Pancreas (tissue), 10 donors: ENCODE measurements around the gene ADAMTS2. TPM values are rescaled to one million over a fixed set of nuclear protein-coding genes. Genes with fewer than 3 reads are reported as not detected.

Experiments used
- ATAC-seq, 4 donors: fragments of 200-7000 bp; cut with Tn5 transposase; one replicate each; pipeline versions ENCODE4 v1.8.0 to v1.9.1; 2020; ENCODE audit warnings: mild to moderate bottlenecking in 4 of 4, moderate library complexity in 4 of 4
- DNase-seq, 6 donors: peaks; one replicate each; pipeline ENCODE4 v3.0.0-alpha.2; 2020
- FAIRE-seq: peaks from 2 replicates; lab custom pipeline; 2012; peaks lifted over from hg19 to GRCh38; lab: Jason Lieb, UNC
- H3K27ac ChIP-seq, 4 donors: fragments of 200-600 bp; sonication (generic); 1 replicate in 3 of 4; 2 replicates in 1 of 4; pipeline versions ENCODE4 v1.5.0 to v1.8.0; 2020
- H3K27me3 ChIP-seq, 4 donors: fragments of 200-600 bp; one replicate each; pipeline ENCODE4 v1.8.0; 2021
- H3K36me3 ChIP-seq, 3 donors: fragments of 200-600 bp; sonication (generic) in 1 of 3; one replicate each; pipeline versions ENCODE4 v1.5.0 to v1.8.0; 2020 to 2021
- H3K4me1 ChIP-seq, 3 donors: fragments of 200-600 bp; one replicate each; pipeline ENCODE4 v1.8.0; 2021
- H3K4me3 ChIP-seq, 4 donors: fragments of 200-600 bp; sonication (generic) in 2 of 4; one replicate each; pipeline versions ENCODE4 v1.5.0 to v1.8.0; 2020 to 2021
- H3K9me3 ChIP-seq, 4 donors: fragments of 200-600 bp; one replicate each; pipeline ENCODE4 v1.8.0; 2021
- CTCF ChIP-seq, 4 donors: fragments of 200-600 bp; sonication (generic) in 3 of 4; IDR thresholded peaks; one replicate each; pipeline versions ENCODE4 v1.5.0 to v1.8.0; 2021; ENCODE audit warnings: antibody characterized with exemption in 4 of 4
- WGBS, 2 donors: extraction: QIAGEN DNeasy Blood & Tissue Kit; methylation state at CpG; one replicate each; pipeline ENCODE4 v1.1.7; 2013; 5-methylcytosine and 5-hydroxymethylcytosine counted together
- intact Hi-C, 3 donors: fragments of 100-400 bp; cut with DNase I; formaldehyde crosslinking; loops; one replicate each; pipeline versions ENCODE4 v1.11.1 to v1.14.2; 2022
- polyA plus RNA-seq, 2 donors: library from polyadenylated mRNA; stranded (reverse); fragments of 200-250 nt; gene quantifications; one replicate each; pipeline ENCODE4 v1.2.3, GENCODE V29; 2013
- total RNA-seq, 6 donors: library from RNA; stranded (reverse); fragmentation: NEBNext Ultra II Directional in 4 of 6; extraction: Animal tissue kit (Norgen Biotek cat#: 25700) in 4 of 6; gene quantifications; one replicate each; pipeline versions ENCODE4 v1.2.1 to v1.2.4, GENCODE V29; 2021 to 2023
- donor health status: healthy with polysubstance abuse.
- donor health status: DM: no; HTN: no; CAD: no; lungs with moderate emphysema.
- donor health status: DM: no; HTN: no; CAD: no.
- donor health status: control.
- donor health status: control.
- donor health status: Bipolar disorder and iron deficiency.
- donor health status: DM: yes; HTN: yes; CAD: no.
- donor health status: DM: no; HTN: no; CAD: no.
- donor health status: DM: no; HTN: no; CAD: no.
- donor health status: DM: yes; HTN: yes; CAD: no.

Gene ADAMTS2
- total and polyA plus RNA-seq, 8 donors: 1.3 to 18.5 (median 5.8) TPM

GRCh38 chr5:179233909-179234562, 111.2 kb downstream of the ADAMTS2 start:
- H3K36me3 ChIP-seq: no peaks in the 10 kb centered on the region
- 45 to 54% methylated on average over 12 of the region's 12 CpGs for WGBS, 2 donors
- no peaks in the 10 kb centered on the region for H3K27me3 ChIP-seq
- no peaks in the 10 kb centered on the region for H3K9me3 ChIP-seq
- intact Hi-C loops: no loop called here
- H3K4me3 ChIP-seq: no peak overlapping the region
- H3K27ac ChIP-seq: no peak overlapping the region
- TF ChIP-seq CTCF (IDR thresholded peaks at IDR 0.05): no peak
- FAIRE-seq: no peak
- no peak for ATAC-seq
- no peaks in the 10 kb centered on the region for H3K4me1 ChIP-seq
- peak in 1 of 6 donors; percentile 40 for DNase-seq

DNA sequence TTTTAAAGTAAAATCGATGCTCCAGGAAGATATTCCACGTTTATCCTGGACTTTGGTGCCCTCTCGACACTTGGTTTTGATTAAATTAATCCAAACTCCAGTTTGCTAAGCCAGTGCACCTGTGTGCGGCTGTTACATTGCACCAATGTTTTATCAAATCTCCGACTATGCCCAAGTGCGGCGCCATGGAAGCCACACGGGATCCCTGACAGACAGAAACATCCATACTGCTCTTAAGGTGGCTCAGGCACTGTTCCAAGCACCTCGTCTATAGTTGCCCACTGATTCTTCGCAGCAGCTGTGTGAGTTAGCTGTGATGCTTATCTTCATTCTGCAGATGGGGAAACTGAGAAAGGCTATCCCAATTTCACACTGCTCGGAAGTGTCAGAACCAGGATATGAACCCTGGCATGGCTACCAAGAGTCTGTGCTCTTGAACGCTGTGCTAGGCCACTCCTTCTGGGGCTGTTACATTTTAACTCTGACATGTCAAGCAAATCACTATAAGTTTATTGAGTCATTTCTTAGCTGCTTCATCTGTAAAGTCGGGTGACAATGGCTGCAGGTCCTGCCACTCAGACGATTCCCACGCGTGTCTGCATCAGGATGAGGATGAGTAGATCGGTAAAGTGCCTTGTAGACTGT, 113.0 kb downstream of the ADAMTS2 start:
- Histone ChIP-seq H3K27me3 (no peaks in the 10 kb centered on the region), H3K27ac (no peak overlapping the region), H3K4me3 (no peak overlapping the region), H3K4me1 (no peaks in the 10 kb centered on the region), H3K36me3 (no peaks in the 10 kb centered on the region), H3K9me3 (no peaks in the 10 kb centered on the region)
- ATAC-seq (no peak), FAIRE-seq (no peak), DNase-seq (peak in 1 of 6 donors; percentile 14)
- WGBS, 2 donors: 49 to 53% methylated on average over 17 of the region's 17 CpGs
- intact Hi-C loops: no loop called here
- no peak for TF ChIP-seq CTCF (IDR thresholded peaks at IDR 0.05)

DNA sequence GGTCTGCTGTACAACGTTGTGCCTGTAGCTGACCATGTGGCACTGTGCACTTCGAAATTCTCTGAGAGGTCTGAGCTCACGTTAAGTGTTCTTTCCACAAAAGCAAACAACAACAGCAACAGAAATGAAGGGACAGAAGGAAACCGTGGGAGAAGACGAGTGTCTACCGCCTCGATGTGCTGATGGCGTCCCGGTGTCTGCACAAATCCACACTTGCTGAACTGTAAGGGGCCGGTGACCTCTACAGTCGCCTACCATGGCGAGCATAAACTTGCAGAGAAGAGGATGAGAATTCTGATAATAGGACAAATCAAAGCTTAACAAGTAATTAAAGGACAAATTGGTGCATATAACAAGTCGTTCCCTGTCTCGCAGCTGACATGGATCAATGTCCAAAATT, 114.0 kb downstream of the ADAMTS2 start:
- DNase-seq (no peak), FAIRE-seq (no peak)

GRCh38 chr5:179230061-179230461, 115.2 kb downstream of the ADAMTS2 start:
- no peak for FAIRE-seq
- no peaks in the 10 kb centered on the region for H3K27me3 ChIP-seq

More for the DNA sequence above, 114.0 kb downstream of the ADAMTS2 start:
- no peak overlapping the region for H3K4me3 ChIP-seq
- no peaks in the 10 kb centered on the region for H3K36me3 ChIP-seq
- no peak for ATAC-seq
- H3K9me3 ChIP-seq: no peaks in the 10 kb centered on the region
- no peak for TF ChIP-seq CTCF (IDR thresholded peaks at IDR 0.05)
- H3K4me1 ChIP-seq: no peaks in the 10 kb centered on the region
- no peaks in the 10 kb centered on the region for H3K27me3 ChIP-seq
- intact Hi-C loops: no loop called here
- no peak overlapping the region for H3K27ac ChIP-seq
- 61 to 70% methylated on average over 14 of the region's 14 CpGs for WGBS, 2 donors

More at GRCh38 chr5:179230061-179230461, 115.2 kb downstream of the ADAMTS2 start:
- intact Hi-C loops: no loop called here
- 64 to 66% methylated on average over 9 of the region's 9 CpGs for WGBS, 2 donors
- DNase-seq (peak in 1 of 6 donors; percentile 38), ATAC-seq (no peak)
- Histone ChIP-seq H3K9me3 (no peaks in the 10 kb centered on the region), H3K4me1 (no peaks in the 10 kb centered on the region), H3K4me3 (no peak overlapping the region), H3K36me3 (no peaks in the 10 kb centered on the region), H3K27ac (no peak overlapping the region)
- TF ChIP-seq CTCF (IDR thresholded peaks at IDR 0.05): no peak
